ENCODE results near the gene ENTPD7. TPM values are rescaled to one million over a fixed set of nuclear protein-coding genes. Genes with fewer than 3 reads are reported as not detected.

Gene ENTPD7
- total and polyA plus RNA-seq, 9 of the 15 experiments (the other 6 are each of a cell fraction or from before 2014, with no cell fraction given) = 1.4 to 13.9 (median 8.5) TPM

DNA sequence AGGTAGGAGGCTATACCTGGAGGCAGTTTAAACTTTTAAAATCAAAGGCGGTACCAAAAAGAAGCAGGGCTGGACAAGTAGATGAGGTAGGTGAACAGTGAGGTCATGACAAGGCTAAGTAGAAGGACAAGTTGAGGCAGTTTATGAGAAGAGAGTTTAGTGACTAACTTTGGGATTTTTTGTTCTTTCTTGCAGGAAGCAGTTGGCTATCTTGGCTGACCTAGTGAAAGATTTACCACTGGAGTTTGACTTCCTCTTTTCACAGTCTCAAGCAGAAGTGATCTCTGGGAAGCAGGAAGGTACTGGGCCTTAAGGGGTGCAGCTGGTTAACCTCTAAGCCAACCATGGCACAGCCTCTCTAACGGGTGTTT, 26.3 kb downstream of the ENTPD7 start (continued):
- no peak for TF ChIP-seq NR4A1 (CRISPR knock-in tag; IDR thresholded peaks at IDR 0.05)
- no peak for TF ChIP-seq NR4A1 (tag; IDR thresholded peaks at IDR 0.05)
- TF ChIP-seq REST (IDR thresholded peaks at IDR 0.05; ENCODE audit: borderline replicate concordance) = no peak; the same call in 1 of the 2 replicates
- TF ChIP-seq REST (CRISPR knock-in tag; IDR thresholded peaks at IDR 0.05; ENCODE audit: low read depth) = no peak
